NT2/D1 (cell line): ENCODE measurements around the gene TDRD7.

Experiments
- DNase-seq: peaks from one replicate; pipeline ENCODE4 v3.0.0-alpha.2; 2011; ENCODE audit warnings: low read depth, low spot score
- H3K27me3 ChIP-seq: 2 replicates; pipeline ENCODE4 v1.6.0; 2011; ENCODE audit warnings: mild to moderate bottlenecking; ENCODE audit not compliant: insufficient read length, insufficient read depth
- H3K36me3 ChIP-seq: 2 replicates; pipeline ENCODE4 v1.6.1; 2011; ENCODE audit warnings: mild to moderate bottlenecking, low read length, mixed read lengths; ENCODE audit not compliant: insufficient read depth, insufficient read length
- H3K4me1 ChIP-seq: 2 replicates; pipeline ENCODE4 v1.5.1; 2011; ENCODE audit not compliant: insufficient read depth, insufficient read length
- H3K4me3 ChIP-seq: 2 replicates; pipeline ENCODE4 v1.5.1; 2011; ENCODE audit warnings: low read depth; ENCODE audit not compliant: insufficient read length
- H3K9ac ChIP-seq: 2 replicates; pipeline ENCODE4 v1.6.0; 2011; ENCODE audit warnings: low read depth; ENCODE audit not compliant: insufficient read length
- H3K9me3 ChIP-seq: 2 replicates; pipeline ENCODE4 v1.5.1; 2011; ENCODE audit warnings: mild to moderate bottlenecking, low read length; ENCODE audit not compliant: insufficient read depth
- SUZ12 ChIP-seq: IDR thresholded peaks from 2 replicates; pipeline ENCODE4 v1.6.1; 2011; ENCODE audit not compliant: insufficient read length, insufficient read depth; ENCODE audit errors: extremely low read depth
- YY1 ChIP-seq: IDR thresholded peaks from 2 replicates; pipeline ENCODE4 v1.6.1; 2011; ENCODE audit not compliant: insufficient read length, insufficient read depth
- ZNF274 ChIP-seq: IDR thresholded peaks from 2 replicates; pipeline ENCODE4 v1.6.1; 2011; ENCODE audit warnings: mild to moderate bottlenecking, low read depth, low read length

The TDRD7 gene

DNA sequence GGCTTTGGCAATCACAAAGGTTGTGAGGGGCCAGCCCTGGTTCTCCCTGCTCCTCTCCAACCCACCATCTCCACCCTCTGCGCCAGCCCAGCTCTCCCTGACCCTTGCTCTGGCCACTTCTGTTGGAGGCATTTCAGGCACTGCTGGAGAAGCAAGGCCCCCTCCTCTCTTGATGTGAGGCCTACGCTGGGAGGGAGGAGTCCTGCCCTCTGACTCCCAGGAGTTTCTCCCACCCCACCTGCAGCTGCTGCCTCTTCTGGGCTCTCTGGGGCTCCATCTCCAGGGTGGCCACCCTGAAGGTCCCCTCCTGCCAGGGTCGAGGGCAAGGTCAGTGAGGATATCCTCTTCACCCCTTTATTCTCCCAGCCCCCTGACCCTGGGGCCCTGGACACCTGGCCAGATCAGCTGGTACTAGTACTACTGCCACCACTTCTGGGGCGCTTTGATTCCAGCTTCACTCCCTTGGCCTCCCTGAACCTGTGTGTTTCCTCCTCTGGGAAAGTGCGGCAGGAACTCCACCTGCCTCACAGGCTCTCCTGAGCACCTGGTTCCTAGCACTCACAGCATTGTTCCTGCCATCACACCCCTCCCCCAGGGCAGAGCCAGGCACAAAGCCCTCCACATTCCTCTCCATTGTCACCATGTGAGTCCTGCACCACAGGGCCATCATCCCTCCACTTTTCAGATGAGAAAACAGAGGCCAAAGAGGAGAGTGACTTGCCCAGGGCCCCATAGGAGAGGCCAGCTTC lies 23.8 kb upstream of the TDRD7 start:
- H3K4me1 ChIP-seq, result peaks cover 12% of the 10 kb centered on the region
- no peak for DNase-seq
- no peaks in the 10 kb centered on the region for H3K9me3 ChIP-seq
- no peak overlapping the region for H3K4me3 ChIP-seq
- H3K9ac ChIP-seq, result no peak overlapping the region
- TF ChIP-seq YY1 (no peak), SUZ12 (no peak), ZNF274 (no peak)
- H3K36me3 ChIP-seq, result no peaks in the 10 kb centered on the region
- H3K27me3 ChIP-seq, result no peaks in the 10 kb centered on the region

DNA sequence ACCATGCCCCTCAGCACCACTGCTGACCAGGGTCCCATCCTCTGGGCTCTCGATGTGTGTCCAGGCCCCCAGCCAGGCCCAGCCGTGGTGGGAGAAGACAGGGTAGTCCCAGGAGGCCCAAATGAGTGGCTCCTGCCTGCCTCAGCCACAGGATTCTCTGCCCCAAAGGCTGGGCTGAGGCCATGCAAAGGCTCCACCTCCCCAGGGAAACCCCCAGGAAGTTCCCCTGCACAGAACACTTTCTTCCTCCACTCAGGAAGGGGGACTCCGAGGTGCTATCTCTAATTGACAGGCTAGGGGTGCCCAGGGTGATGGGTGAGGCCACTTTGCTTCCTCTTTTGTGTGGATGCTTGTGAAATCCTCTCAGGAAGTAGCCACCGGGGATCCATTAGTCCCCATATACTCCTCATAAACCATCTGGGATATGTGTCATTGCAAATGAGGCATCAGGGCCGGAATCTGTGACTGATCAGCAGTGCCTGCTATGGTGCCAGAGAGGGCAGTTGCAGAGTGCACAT lies 23.1 kb upstream of the TDRD7 start:
- no peaks in the 10 kb centered on the region for H3K36me3 ChIP-seq
- no peak overlapping the region for H3K9ac ChIP-seq
- TF ChIP-seq ZNF274, result no peak
- TF ChIP-seq SUZ12, result no peak
- no peak for TF ChIP-seq YY1
- no peaks in the 10 kb centered on the region for H3K9me3 ChIP-seq
- no peak for DNase-seq
- no peak overlapping the region for H3K4me3 ChIP-seq
- peaks cover 12% of the 10 kb centered on the region for H3K4me1 ChIP-seq
- no peaks in the 10 kb centered on the region for H3K27me3 ChIP-seq

DNA sequence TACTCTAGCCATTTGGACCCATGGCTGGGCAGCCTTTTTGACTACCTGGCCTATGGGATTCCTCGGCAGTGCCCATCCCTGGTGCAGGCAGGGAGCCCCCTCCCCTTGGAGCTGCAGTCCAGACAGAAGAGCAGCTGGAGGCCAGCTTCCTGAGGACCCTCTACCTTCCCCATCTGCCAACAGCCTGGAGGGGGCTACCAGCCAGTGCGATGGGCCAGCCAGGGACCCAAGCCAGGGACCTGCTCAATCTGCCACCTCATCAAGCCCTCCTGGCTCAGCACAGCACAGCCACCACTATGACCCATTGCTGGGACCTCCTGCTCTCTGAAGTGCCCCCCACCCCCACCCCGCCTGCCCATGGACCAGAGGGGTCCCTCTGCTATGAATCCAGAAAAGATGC lies 22.6 kb upstream of the TDRD7 start:
- Histone ChIP-seq H3K4me1 (peaks cover 12% of the 10 kb centered on the region), H3K4me3 (no peak overlapping the region), H3K36me3 (no peaks in the 10 kb centered on the region), H3K27me3 (no peaks in the 10 kb centered on the region), H3K9ac (no peak overlapping the region), H3K9me3 (no peaks in the 10 kb centered on the region)
- DNase-seq, result no peak
- no peak for TF ChIP-seq ZNF274
- TF ChIP-seq YY1, result no peak
- no peak for TF ChIP-seq SUZ12

DNA sequence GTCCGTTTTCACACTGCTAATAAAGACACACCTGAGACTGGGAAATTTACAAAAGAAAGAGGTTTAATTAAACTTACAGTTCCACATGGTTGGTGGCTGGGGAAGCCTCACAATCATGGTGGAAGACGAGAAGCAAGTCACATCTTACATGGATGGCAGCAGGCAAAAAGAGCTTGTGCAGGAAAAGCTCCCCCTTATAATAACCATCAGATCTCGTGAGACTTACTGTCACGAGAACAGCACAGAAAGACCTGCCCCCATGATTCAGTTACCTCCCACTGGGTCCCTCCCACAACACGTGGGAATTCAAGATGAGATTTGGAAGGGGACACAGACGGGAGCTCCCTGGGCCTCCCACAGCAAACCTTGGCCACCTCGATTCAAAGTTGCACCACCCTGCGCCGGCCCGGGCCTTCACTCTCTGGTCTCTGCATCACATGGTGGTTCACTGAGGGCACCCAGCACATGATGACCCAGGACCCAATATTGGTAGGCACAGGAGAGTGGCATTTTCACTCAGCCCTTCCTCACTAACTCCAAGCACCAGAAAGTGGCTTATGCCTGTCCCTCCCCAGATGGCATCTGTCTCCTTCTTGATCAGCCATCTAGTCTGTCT lies 21.0 kb upstream of the TDRD7 start:
- Histone ChIP-seq H3K4me1 (peaks cover 12% of the 10 kb centered on the region), H3K27me3 (no peaks in the 10 kb centered on the region), H3K4me3 (no peak overlapping the region), H3K9me3 (no peaks in the 10 kb centered on the region), H3K36me3 (no peaks in the 10 kb centered on the region), H3K9ac (no peak overlapping the region)
- TF ChIP-seq SUZ12 (no peak), YY1 (no peak), ZNF274 (no peak)
- no peak for DNase-seq

DNA sequence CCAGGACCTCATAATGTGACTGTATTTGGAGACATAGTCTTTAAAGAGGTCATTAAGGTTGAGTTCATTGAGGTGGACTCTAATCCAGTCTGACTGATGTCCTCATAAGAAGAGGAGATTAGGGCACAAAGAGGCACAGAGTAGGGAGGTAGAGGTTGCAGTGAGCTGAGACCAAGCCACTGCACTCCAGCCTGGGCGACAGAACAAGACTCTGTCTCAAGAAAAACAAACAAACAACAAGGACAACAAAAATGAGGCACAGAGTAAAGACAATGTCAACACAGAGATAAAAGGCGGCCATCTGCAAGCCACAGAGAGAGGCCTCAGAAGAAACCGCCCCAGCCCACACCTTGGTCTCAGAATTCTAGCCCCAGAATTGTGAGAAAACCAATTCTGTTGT lies 17.0 kb upstream of the TDRD7 start:
- no peak for DNase-seq
- no peak overlapping the region for H3K4me3 ChIP-seq

DNA sequence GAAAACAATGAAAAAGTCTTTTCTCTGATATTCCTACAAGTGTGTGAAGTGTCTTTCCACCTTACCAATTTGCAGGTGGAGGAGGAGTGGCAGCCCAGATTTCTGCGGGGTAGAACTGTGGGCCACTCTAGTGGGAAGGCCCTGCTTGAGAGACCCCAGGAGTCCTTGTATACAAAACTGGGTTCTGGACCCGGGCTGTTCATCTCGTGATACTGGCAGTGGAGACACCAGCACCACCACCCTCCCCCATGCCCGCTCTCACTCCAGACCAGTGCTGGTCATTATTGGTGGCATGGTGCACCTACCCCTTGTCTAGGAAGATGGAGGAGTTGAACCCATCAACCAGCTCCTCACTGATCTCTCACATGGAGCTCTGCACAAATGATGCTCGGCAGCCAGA lies 16.2 kb upstream of the TDRD7 start:
- H3K4me1 ChIP-seq, result no peaks in the 10 kb centered on the region
- H3K36me3 ChIP-seq, result no peaks in the 10 kb centered on the region
- H3K9me3 ChIP-seq, result no peaks in the 10 kb centered on the region
- H3K27me3 ChIP-seq, result peaks cover 6% of the 10 kb centered on the region
- DNase-seq, result no peak
- no peak overlapping the region for H3K9ac ChIP-seq
- no peak overlapping the region for H3K4me3 ChIP-seq
- TF ChIP-seq SUZ12 (no peak), ZNF274 (no peak), YY1 (no peak)

More for the DNA sequence above, 17.0 kb upstream of the TDRD7 start:
- H3K9ac ChIP-seq, result no peak overlapping the region
- peaks cover 6% of the 10 kb centered on the region for H3K27me3 ChIP-seq
- no peaks in the 10 kb centered on the region for H3K4me1 ChIP-seq
- no peaks in the 10 kb centered on the region for H3K9me3 ChIP-seq
- TF ChIP-seq ZNF274 (no peak), SUZ12 (no peak), YY1 (no peak)
- H3K36me3 ChIP-seq, result no peaks in the 10 kb centered on the region

DNA sequence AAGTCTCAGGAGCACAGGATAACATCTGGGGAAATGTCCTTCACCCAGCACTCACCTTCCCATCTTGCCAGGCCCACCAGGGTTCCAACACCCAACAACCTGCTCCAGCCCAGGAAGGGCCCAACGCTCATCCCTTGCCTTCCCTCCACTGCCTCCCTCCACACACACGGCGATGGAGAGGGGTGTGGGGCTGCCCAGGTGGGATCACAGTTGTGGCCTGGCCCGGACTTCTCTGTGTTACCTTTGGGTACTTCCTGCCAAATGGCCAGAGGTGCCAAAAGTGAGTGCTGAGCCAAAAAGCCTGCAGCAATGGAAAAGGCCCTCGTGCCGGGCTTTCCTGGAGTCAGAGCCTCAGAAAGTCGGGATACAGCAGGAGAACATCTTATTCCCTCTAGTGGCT lies 15.6 kb upstream of the TDRD7 start:
- TF ChIP-seq ZNF274 (no peak), YY1 (no peak), SUZ12 (no peak)

More for the DNA sequence above, 15.6 kb upstream of the TDRD7 start:
- no peaks in the 10 kb centered on the region for H3K9me3 ChIP-seq
- H3K4me3 ChIP-seq, result no peak overlapping the region
- DNase-seq, result no peak
- H3K4me1 ChIP-seq, result no peaks in the 10 kb centered on the region
- H3K27me3 ChIP-seq, result peaks cover 6% of the 10 kb centered on the region
- no peak overlapping the region for H3K9ac ChIP-seq
- no peaks in the 10 kb centered on the region for H3K36me3 ChIP-seq
